ENCODE results near the gene POM121L12.

POM121L12 gene

GRCh38 chr7:53035499-53036412, at the start of gene POM121L12:
Gene POM121L12 (plus strand): TSS chr7:53035633. CDS start chr7:53035672, 39 bp downstream.
- ATAC-seq: no peak
- TF ChIP-seq TOX (CRISPR knock-in tag; IDR thresholded peaks at IDR 0.05; ENCODE audit: borderline replicate concordance) (no peak), PPARA (CRISPR knock-in tag; IDR thresholded peaks at IDR 0.05; ENCODE audit: borderline replicate concordance) (no peak), ISL1 (CRISPR knock-in tag; IDR thresholded peaks at IDR 0.05) (no peak), CSDC2 (CRISPR knock-in tag; IDR thresholded peaks at IDR 0.05) (no peak), CSRNP3 (CRISPR knock-in tag; IDR thresholded peaks at IDR 0.05) (no peak), TSHZ2 (CRISPR knock-in tag; IDR thresholded peaks at IDR 0.05) (no peak), RARB (CRISPR knock-in tag; IDR thresholded peaks at IDR 0.05) (no peak), GLIS3 (CRISPR knock-in tag; IDR thresholded peaks at IDR 0.05) (no peak), ZNF565 (CRISPR knock-in tag; conservative IDR thresholded peaks at IDR 0.05; ENCODE audit: low read depth) (no peak), TCF4 (CRISPR knock-in tag; IDR thresholded peaks at IDR 0.05; ENCODE audit: borderline replicate concordance) (no peak)

GRCh38 chr7:52992001-52992400, 43.4 kb upstream of the POM121L12 start:
- ATAC-seq: no peak

GRCh38 chr7:52992479-52993162, 42.8 kb upstream of the POM121L12 start:
- no peak for TF ChIP-seq CREB5 (CRISPR knock-in tag; IDR thresholded peaks at IDR 0.05; ENCODE audit: low read depth)
- ATAC-seq: no peak

More at GRCh38 chr7:52992001-52992400, 43.4 kb upstream of the POM121L12 start:
- TF ChIP-seq BACH2 (CRISPR knock-in tag; IDR thresholded peaks at IDR 0.05; ENCODE audit: borderline replicate concordance): no peak
- no peak for TF ChIP-seq POU6F1 (CRISPR knock-in tag; IDR thresholded peaks at IDR 0.05; ENCODE audit: borderline replicate concordance, low read depth)
- TF ChIP-seq ZFP3 (CRISPR knock-in tag; IDR thresholded peaks at IDR 0.05): no peak
- TF ChIP-seq TCF4 (CRISPR knock-in tag; IDR thresholded peaks at IDR 0.05; ENCODE audit: borderline replicate concordance): no peak

GRCh38 chr7:52995676-52996075, 39.8 kb upstream of the POM121L12 start:
- no peak for ATAC-seq
- TF ChIP-seq CREB5 (CRISPR knock-in tag; IDR thresholded peaks at IDR 0.05; ENCODE audit: low read depth) (no peak), SNAI2 (CRISPR knock-in tag; IDR thresholded peaks at IDR 0.05) (no peak), OSR1 (CRISPR knock-in tag; IDR thresholded peaks at IDR 0.05) (no peak), ZFP30 (CRISPR knock-in tag; IDR thresholded peaks at IDR 0.05) (no peak), ZC3H10 (CRISPR knock-in tag; IDR thresholded peaks at IDR 0.05) (no peak), ESRRG (CRISPR knock-in tag; IDR thresholded peaks at IDR 0.05) (no peak), ARNTL (CRISPR knock-in tag; IDR thresholded peaks at IDR 0.05; ENCODE audit: borderline replicate concordance, low read depth) (no peak), ZNF565 (CRISPR knock-in tag; conservative IDR thresholded peaks at IDR 0.05; ENCODE audit: low read depth) (no peak)
